AG09319 (cell line): ENCODE measurements around the gene SLC1A7.

ENCODE experiments used
- DNase-seq: peaks from one replicate; pipeline ENCODE4 v3.0.0-alpha.2; 2010; ENCODE audit warnings: low read depth; ENCODE audit errors: extremely low read depth
- CTCF ChIP-seq: IDR thresholded peaks from 2 replicates; pipeline ENCODE4 v1.5.1; 2011; ENCODE audit warnings: low read depth, mild to moderate bottlenecking, inconsistent platforms, low read length, moderate library complexity

Gene SLC1A7

GRCh38 chr1:53143527-53143926 lies 1.1 kb upstream of the SLC1A7 start:
- TF ChIP-seq CTCF: no peak
- DNase-seq: no peak

GRCh38 chr1:53141487-53142055 lies 867 bp downstream of the SLC1A7 start:
- no peak for DNase-seq
- TF ChIP-seq CTCF: no peak

- no peak for DNase-seq
- no peak for TF ChIP-seq CTCF
Measured at GRCh38 chr1:53140451-53140850, 2.0 kb downstream of the SLC1A7 start.

- DNase-seq: no peak
- no peak for TF ChIP-seq CTCF
Measured at GRCh38 chr1:53139951-53140361, 2.5 kb downstream of the SLC1A7 start.

- DNase-seq: no peak
- TF ChIP-seq CTCF: no peak
Measured at GRCh38 chr1:53138991-53139884, 3.2 kb downstream of the SLC1A7 start.

GRCh38 chr1:53137729-53138128 lies 4.7 kb downstream of the SLC1A7 start:
- no peak for DNase-seq
- no peak for TF ChIP-seq CTCF

- no peak for TF ChIP-seq CTCF
Measured at GRCh38 chr1:53135735-53136114, 6.7 kb downstream of the SLC1A7 start.

More at GRCh38 chr1:53135735-53136114, 6.7 kb downstream of the SLC1A7 start:
- DNase-seq: peak; percentile 74
